Keratinocyte (primary cell): ENCODE results near the gene STXBP1.

Experiments
- CTCF ChIP-seq, 3 experiments: IDR thresholded peaks in 1 of 3; conservative IDR thresholded peaks in 1 of 3; optimal IDR thresholded peaks in 1 of 3; 2 replicates in 2 of 3; 3 replicates in 1 of 3; pipeline versions ENCODE3 to v1.5.1; 2011; ENCODE audit warnings: low read length in 3 of 3, mild to moderate bottlenecking in 3 of 3, moderate library complexity in 2 of 3, control low read depth in 1 of 3, inconsistent platforms in 1 of 3; ENCODE audit not compliant: insufficient read depth in 2 of 3; ENCODE audit errors: extremely low read depth in 1 of 3
- EZH2 ChIP-seq: IDR thresholded peaks from one replicate; pipeline ENCODE4 v1.6.1; 2012; ENCODE audit warnings: inconsistent platforms, mild to moderate bottlenecking, low read length, moderate library complexity

GRCh38 chr9:127698386-127698785 is 86.3 kb downstream of the STXBP1 start:
- TF ChIP-seq CTCF (optimal IDR thresholded peaks at IDR 0.05 in 1 of 3, IDR thresholded peaks at IDR 0.05 in 1 of 3, conservative IDR thresholded peaks at IDR 0.05 in 1 of 3; ENCODE audit: extremely low read depth in 1 of 3, insufficient read depth in 2 of 3, low read length in 3 of 3) (no peak), EZH2 (no peak)
